Measurements from ENCODE around the gene CFTR.
"Not testable (repeated sequence)": the region's sequence is repeated elsewhere in the genome, so short reads cannot be mapped to it uniquely, and the experiment has no call there.

CFTR gene

GRCh38 chr7:117480978-117481377 lies 1.2 kb downstream of the CFTR start:
- peaks cover 35% of the 10 kb centered on the region for H3K27me3 Mint-ChIP-seq
- H3K4me3 Mint-ChIP-seq, result no peak overlapping the region
- H3K9me3 Mint-ChIP-seq, result no peaks in the 10 kb centered on the region
- H3K36me3 Mint-ChIP-seq (ENCODE audit: low read depth), result no peaks in the 10 kb centered on the region
- H3K4me1 Mint-ChIP-seq (ENCODE audit: low read depth), result no peaks in the 10 kb centered on the region
- no peak overlapping the region for H3K27ac Mint-ChIP-seq

- no peaks in the 10 kb centered on the region for H3K36me3 Mint-ChIP-seq (ENCODE audit: low read depth)
- no peak overlapping the region for H3K4me3 Mint-ChIP-seq
- peaks cover 12% of the 10 kb centered on the region for H3K27me3 Mint-ChIP-seq
- no peak overlapping the region for H3K27ac Mint-ChIP-seq
- no peaks in the 10 kb centered on the region for H3K4me1 Mint-ChIP-seq (ENCODE audit: low read depth)
- no peaks in the 10 kb centered on the region for H3K9me3 Mint-ChIP-seq
Measured at GRCh38 chr7:117485118-117485620, 5.3 kb downstream of the CFTR start.

- H3K36me3 Mint-ChIP-seq (ENCODE audit: low read depth), result no peaks in the 10 kb centered on the region
- H3K4me1 Mint-ChIP-seq (ENCODE audit: low read depth), result no peaks in the 10 kb centered on the region
- H3K4me3 Mint-ChIP-seq, result no peak overlapping the region
- no peak overlapping the region for H3K27ac Mint-ChIP-seq
- H3K9me3 Mint-ChIP-seq, result no peaks in the 10 kb centered on the region
- H3K27me3 Mint-ChIP-seq, result no peaks in the 10 kb centered on the region
Measured at GRCh38 chr7:117489016-117489415, 9.2 kb downstream of the CFTR start.

DNA sequence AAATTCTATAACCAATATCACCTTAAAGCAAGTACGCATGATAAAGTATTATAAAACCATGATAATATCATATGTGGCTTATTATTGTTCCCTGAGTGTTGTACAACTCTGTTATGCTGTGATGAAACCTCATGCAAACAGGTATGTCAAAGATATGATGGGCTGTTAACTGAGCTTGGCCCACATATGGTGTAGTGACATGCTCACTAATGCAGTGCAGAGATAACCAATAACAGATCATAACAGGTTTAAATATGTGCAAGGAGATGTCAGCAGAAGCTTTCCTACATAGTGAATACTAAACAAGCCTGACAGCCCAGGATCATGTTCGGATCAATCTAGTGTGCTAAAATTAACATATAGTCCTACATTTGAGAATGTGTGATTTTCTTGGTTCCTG lies 9.6 kb downstream of the CFTR start:
- Mint-ChIP-seq H3K27ac (no peak overlapping the region), H3K36me3 (ENCODE audit: low read depth) (no peaks in the 10 kb centered on the region), H3K4me1 (ENCODE audit: low read depth) (no peaks in the 10 kb centered on the region), H3K27me3 (no peaks in the 10 kb centered on the region), H3K4me3 (no peak overlapping the region), H3K9me3 (no peaks in the 10 kb centered on the region)

DNA sequence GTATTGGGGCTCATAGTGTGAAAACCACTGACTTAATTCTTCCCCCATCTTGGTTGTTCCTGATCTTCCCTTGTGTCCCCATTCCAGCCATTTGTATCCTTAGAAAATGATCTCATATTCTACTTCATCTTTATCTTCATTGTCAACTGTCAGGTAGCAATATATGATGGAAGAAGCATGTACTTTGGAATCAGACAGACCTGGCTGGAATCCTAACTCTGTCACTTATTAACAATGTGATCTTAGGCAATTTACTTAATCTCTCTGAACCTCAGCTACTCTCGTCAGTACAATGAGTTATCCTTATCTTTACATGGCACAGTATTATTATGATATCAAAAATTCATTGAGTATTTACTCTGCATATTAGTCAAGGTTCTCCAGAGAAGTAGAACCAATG lies 10.1 kb downstream of the CFTR start:
- no peaks in the 10 kb centered on the region for H3K9me3 Mint-ChIP-seq

GRCh38 chr7:117492649-117493048 lies 12.8 kb downstream of the CFTR start:
- no peaks in the 10 kb centered on the region for H3K36me3 Mint-ChIP-seq (ENCODE audit: low read depth)
- no peak overlapping the region for H3K27ac Mint-ChIP-seq
- H3K4me1 Mint-ChIP-seq (ENCODE audit: low read depth), result no peaks in the 10 kb centered on the region
- no peaks in the 10 kb centered on the region for H3K9me3 Mint-ChIP-seq
- H3K4me3 Mint-ChIP-seq, result no peak overlapping the region
- no peaks in the 10 kb centered on the region for H3K27me3 Mint-ChIP-seq

More for the DNA sequence above, 10.1 kb downstream of the CFTR start:
- H3K27me3 Mint-ChIP-seq, result no peaks in the 10 kb centered on the region
- H3K36me3 Mint-ChIP-seq (ENCODE audit: low read depth), result no peaks in the 10 kb centered on the region
- no peak overlapping the region for H3K4me3 Mint-ChIP-seq
- no peaks in the 10 kb centered on the region for H3K4me1 Mint-ChIP-seq (ENCODE audit: low read depth)
- H3K27ac Mint-ChIP-seq, result no peak overlapping the region

GRCh38 chr7:117493460-117493859 lies 13.6 kb downstream of the CFTR start:
- no peak overlapping the region for H3K4me3 Mint-ChIP-seq
- H3K9me3 Mint-ChIP-seq, result no peaks in the 10 kb centered on the region
- H3K4me1 Mint-ChIP-seq (ENCODE audit: low read depth), result no peaks in the 10 kb centered on the region
- no peak overlapping the region for H3K27ac Mint-ChIP-seq
- no peaks in the 10 kb centered on the region for H3K36me3 Mint-ChIP-seq (ENCODE audit: low read depth)
- no peaks in the 10 kb centered on the region for H3K27me3 Mint-ChIP-seq

DNA sequence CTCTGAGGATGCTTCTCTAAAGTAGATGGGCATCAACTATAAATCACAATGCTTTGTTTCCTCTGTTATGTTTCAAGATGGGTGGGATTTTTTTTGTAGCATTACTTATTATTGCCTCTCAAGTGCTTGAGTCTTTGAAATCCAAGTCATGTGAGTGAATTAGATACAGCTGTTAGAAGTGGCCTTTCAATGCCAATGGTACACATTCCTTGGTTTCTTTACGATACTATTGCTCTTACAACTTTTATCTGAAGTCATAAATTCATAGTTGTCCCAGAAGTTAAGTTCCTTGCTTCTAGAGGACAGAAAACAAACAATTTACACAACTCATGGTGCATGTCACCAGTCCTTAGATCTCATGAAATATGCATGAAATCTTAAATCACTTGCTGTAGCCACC lies 15.5 kb downstream of the CFTR start:
- Mint-ChIP-seq H3K4me1 (ENCODE audit: low read depth) (no peaks in the 10 kb centered on the region), H3K4me3 (no peak overlapping the region), H3K36me3 (ENCODE audit: low read depth) (no peaks in the 10 kb centered on the region), H3K27me3 (peaks cover 4% of the 10 kb centered on the region), H3K9me3 (no peaks in the 10 kb centered on the region), H3K27ac (no peak overlapping the region)

DNA sequence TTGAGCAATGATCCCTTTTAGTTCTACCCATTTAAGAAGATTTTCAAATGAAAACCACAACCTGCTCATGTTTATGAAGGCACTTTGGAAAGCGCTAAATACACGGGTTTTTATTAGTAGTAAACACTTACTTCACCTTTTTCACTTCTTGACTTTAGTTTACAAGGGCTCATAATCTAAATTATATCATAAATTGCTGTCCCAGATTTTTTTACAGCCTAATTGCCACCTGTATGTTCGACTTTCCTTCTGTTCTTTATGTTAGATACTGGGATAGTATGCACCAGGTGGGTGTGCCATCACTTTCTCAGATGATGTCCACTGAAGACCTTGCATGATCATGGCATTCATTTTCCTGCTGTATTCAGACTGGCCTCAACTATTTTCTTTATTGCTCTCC lies 22.5 kb downstream of the CFTR start:
- Mint-ChIP-seq H3K4me1 (ENCODE audit: low read depth) (no peaks in the 10 kb centered on the region), H3K36me3 (ENCODE audit: low read depth) (no peaks in the 10 kb centered on the region), H3K27ac (no peak overlapping the region), H3K9me3 (no peaks in the 10 kb centered on the region), H3K27me3 (peaks cover 4% of the 10 kb centered on the region), H3K4me3 (no peak overlapping the region)

- H3K4me3 Mint-ChIP-seq, result no peak overlapping the region
- H3K36me3 Mint-ChIP-seq (ENCODE audit: low read depth), result no peaks in the 10 kb centered on the region
- no peaks in the 10 kb centered on the region for H3K27me3 Mint-ChIP-seq
- H3K27ac Mint-ChIP-seq, result no peak overlapping the region
- H3K4me1 Mint-ChIP-seq (ENCODE audit: low read depth), result no peaks in the 10 kb centered on the region
- H3K9me3 Mint-ChIP-seq, result no peaks in the 10 kb centered on the region
Measured at GRCh38 chr7:117505238-117505637, 25.4 kb downstream of the CFTR start.

DNA sequence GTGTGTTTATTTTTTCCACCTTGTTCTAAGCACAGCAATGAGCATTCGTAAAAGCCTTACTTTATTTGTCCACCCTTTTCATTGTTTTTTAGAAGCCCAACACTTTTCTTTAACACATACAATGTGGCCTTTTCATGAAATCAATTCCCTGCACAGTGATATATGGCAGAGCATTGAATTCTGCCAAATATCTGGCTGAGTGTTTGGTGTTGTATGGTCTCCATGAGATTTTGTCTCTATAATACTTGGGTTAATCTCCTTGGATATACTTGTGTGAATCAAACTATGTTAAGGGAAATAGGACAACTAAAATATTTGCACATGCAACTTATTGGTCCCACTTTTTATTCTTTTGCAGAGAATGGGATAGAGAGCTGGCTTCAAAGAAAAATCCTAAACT lies 28.9 kb downstream of the CFTR start:
- no peaks in the 10 kb centered on the region for H3K9me3 Mint-ChIP-seq
- H3K36me3 Mint-ChIP-seq (ENCODE audit: low read depth), result no peaks in the 10 kb centered on the region
- no peaks in the 10 kb centered on the region for H3K27me3 Mint-ChIP-seq
- no peak overlapping the region for H3K4me3 Mint-ChIP-seq
- H3K27ac Mint-ChIP-seq, result no peak overlapping the region
- no peaks in the 10 kb centered on the region for H3K4me1 Mint-ChIP-seq (ENCODE audit: low read depth)

- not testable (repeated sequence) for H3K27me3 Mint-ChIP-seq; H3K27ac Mint-ChIP-seq; H3K4me1 Mint-ChIP-seq (ENCODE audit: low read depth); H3K36me3 Mint-ChIP-seq (ENCODE audit: low read depth); H3K4me3 Mint-ChIP-seq; H3K9me3 Mint-ChIP-seq
Measured at GRCh38 chr7:117517194-117517593, 37.4 kb downstream of the CFTR start.

DNA sequence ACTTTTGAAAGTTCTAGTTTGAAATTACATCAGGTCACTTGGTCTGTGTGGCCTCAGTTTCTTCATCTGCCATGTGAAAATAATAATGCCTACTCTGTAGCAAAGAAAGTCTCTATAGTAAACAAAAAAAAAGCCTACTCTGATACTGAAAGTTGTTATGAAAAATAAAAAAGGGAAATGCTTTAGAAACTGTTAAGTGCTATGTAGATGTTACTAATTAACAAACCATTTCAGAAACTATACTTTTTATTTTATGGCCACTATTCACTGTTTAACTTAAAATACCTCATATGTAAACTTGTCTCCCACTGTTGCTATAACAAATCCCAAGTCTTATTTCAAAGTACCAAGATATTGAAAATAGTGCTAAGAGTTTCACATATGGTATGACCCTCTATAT lies 50.6 kb downstream of the CFTR start:
- Mint-ChIP-seq H3K4me3 (no peak overlapping the region), H3K9me3 (no peaks in the 10 kb centered on the region), H3K27me3 (no peaks in the 10 kb centered on the region), H3K36me3 (ENCODE audit: low read depth) (no peaks in the 10 kb centered on the region), H3K27ac (no peak overlapping the region), H3K4me1 (ENCODE audit: low read depth) (no peaks in the 10 kb centered on the region)

GRCh38 chr7:117531595-117532244 lies 51.9 kb downstream of the CFTR start:
- H3K27ac Mint-ChIP-seq, result no peak overlapping the region

GRCh38 chr7:117538053-117538452 lies 58.2 kb downstream of the CFTR start:
- no peak overlapping the region for H3K27ac Mint-ChIP-seq
- H3K27me3 Mint-ChIP-seq, result no peaks in the 10 kb centered on the region
- no peaks in the 10 kb centered on the region for H3K4me1 Mint-ChIP-seq (ENCODE audit: low read depth)
- H3K36me3 Mint-ChIP-seq (ENCODE audit: low read depth), result no peaks in the 10 kb centered on the region
- no peaks in the 10 kb centered on the region for H3K9me3 Mint-ChIP-seq
- no peak overlapping the region for H3K4me3 Mint-ChIP-seq

More at GRCh38 chr7:117531595-117532244, 51.9 kb downstream of the CFTR start:
- H3K4me3 Mint-ChIP-seq, result no peak overlapping the region
- H3K4me1 Mint-ChIP-seq (ENCODE audit: low read depth), result no peaks in the 10 kb centered on the region
- no peaks in the 10 kb centered on the region for H3K9me3 Mint-ChIP-seq
- no peaks in the 10 kb centered on the region for H3K36me3 Mint-ChIP-seq (ENCODE audit: low read depth)
- H3K27me3 Mint-ChIP-seq, result no peaks in the 10 kb centered on the region

- Mint-ChIP-seq H3K4me3 (no peak overlapping the region), H3K27ac (no peak overlapping the region), H3K36me3 (ENCODE audit: low read depth) (no peaks in the 10 kb centered on the region), H3K9me3 (peaks cover 3% of the 10 kb centered on the region), H3K27me3 (no peaks in the 10 kb centered on the region), H3K4me1 (ENCODE audit: low read depth) (no peaks in the 10 kb centered on the region)
Measured at GRCh38 chr7:117544061-117544460, 64.2 kb downstream of the CFTR start.
